Femur (tissue), 1 donor: ENCODE results near the gene PTH2R.
"Not testable (repeated sequence)": the region's sequence is repeated elsewhere in the genome, so short reads cannot be mapped to it uniquely, and the experiment has no call there.

ENCODE experiments used
- DNase-seq: peaks from one replicate; pipeline ENCODE4 v3.0.0-alpha.2; 2017

PTH2R gene, protein sequence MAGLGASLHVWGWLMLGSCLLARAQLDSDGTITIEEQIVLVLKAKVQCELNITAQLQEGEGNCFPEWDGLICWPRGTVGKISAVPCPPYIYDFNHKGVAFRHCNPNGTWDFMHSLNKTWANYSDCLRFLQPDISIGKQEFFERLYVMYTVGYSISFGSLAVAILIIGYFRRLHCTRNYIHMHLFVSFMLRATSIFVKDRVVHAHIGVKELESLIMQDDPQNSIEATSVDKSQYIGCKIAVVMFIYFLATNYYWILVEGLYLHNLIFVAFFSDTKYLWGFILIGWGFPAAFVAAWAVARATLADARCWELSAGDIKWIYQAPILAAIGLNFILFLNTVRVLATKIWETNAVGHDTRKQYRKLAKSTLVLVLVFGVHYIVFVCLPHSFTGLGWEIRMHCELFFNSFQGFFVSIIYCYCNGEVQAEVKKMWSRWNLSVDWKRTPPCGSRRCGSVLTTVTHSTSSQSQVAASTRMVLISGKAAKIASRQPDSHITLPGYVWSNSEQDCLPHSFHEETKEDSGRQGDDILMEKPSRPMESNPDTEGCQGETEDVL

DNA sequence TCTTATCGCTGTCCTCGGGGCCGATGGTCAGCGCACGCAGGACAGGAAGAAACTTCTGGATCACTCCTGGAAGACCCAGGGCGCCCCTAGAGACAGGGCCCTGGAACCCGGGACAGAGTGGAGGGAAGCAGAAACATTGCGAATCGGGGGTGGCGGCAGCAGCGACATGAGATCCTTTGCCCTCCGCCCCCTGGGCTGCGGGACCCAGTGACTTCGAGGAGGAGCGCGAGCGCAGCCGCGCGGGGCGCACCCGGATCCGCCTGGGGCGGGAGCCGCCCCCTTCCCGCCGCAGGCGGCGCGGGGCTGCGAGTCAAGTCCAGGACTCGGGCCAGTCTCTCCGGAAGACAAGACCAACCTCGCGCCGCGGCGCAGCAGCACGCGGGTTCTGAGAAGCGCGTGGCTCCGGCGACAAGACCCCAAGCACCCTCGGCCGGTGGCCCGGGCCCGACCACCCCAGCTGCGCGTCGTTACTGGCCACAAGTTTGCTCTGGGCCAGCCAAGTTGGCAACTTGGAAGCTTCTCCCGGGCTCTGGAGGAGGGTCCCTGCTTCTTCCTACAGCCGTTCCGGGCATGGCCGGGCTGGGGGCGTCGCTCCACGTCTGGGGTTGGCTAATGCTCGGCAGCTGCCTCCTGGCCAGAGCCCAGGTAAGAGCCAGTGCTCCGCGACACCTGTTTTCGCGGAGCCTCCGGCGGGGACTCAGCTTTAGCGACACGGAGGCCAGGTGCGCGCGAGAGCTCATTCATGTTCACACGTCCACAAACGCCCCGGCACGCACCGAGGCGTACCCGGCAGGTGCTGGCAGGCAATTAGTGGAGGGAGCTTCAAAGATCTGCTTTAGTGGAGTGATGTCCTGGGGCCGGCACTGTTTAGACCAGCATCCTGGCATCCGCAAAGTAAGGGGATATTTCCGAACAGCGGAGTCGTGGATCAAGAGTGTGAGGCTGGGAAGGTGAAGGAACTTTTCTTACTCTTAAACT lies at the start of gene PTH2R:
TSS of gene PTH2R (plus strand) at position 319 of the 978 bp plus-strand sequence. CDS start at position 571, 252 bp downstream.
- peak; percentile 32 for DNase-seq

- no peak for DNase-seq
These were observed 49.6 kb upstream of the PTH2R start for GRCh38 chr2:208356846-208357574.

- DNase-seq: no peak
These were observed 47.6 kb upstream of the PTH2R start for GRCh38 chr2:208358758-208359631.

DNA sequence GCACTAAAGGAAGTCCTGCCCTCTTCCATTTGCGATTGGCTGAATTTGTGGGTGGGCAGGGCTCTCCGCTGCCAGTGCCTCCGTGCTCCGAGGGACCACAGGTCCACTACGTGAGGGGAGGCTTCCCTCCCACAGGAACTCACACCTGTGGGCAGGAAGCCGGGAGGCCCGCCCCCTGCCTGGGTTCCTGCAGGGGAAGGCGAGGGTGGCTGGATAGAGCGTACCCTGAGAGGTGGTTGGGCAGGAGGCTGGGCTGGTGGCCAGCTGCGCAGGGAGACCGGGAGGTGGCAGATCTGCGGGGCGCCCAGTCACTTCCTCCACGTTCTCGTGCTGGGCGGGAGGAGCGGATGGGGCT lies 47.0 kb upstream of the PTH2R start:
- DNase-seq: no peak

- DNase-seq: no peak
These were observed 46.1 kb upstream of the PTH2R start for GRCh38 chr2:208360259-208361076.

DNA sequence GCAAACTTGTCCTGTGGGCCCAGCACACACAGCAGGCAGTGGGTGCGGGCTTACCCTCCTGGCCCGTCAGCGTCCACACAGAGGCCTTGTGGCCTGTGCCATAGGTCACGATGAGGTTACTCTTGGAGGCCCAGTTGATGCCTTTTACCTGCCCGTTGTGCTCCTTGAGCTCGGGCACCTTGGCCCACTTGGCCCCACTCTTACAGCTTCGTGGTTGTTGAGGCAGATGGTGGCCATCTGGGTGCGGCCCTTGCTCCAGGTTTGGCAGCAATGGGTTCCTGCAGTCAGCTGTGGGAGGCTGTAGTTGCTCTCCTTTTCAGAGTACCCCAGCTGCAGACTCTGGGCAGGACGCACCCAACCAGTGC lies 45.5 kb upstream of the PTH2R start:
- DNase-seq: no peak

GRCh38 chr2:208363485-208363884 lies 43.1 kb upstream of the PTH2R start:
- no peak for DNase-seq

GRCh38 chr2:208366215-208367127 lies 40.1 kb upstream of the PTH2R start:
- DNase-seq: no peak

DNA sequence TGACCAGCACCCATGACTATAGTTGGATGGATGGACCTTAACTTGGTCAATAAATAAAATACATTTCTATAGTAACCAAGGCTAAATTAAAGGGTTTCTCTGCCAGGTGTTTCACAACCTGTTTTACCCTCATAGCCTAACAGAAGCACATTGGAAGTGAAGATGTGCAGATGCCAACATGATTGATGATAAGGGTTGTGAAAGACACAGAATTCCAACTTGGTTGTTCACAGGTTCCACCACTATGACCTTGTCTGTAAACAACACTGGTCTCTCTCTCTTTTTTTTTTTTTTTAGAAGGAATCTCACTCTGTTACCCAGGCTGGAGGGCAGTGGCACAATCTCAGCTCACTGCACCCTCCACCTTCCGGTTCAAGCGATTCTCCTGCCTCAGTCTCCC lies 37.5 kb upstream of the PTH2R start:
- no peak for DNase-seq

DNA sequence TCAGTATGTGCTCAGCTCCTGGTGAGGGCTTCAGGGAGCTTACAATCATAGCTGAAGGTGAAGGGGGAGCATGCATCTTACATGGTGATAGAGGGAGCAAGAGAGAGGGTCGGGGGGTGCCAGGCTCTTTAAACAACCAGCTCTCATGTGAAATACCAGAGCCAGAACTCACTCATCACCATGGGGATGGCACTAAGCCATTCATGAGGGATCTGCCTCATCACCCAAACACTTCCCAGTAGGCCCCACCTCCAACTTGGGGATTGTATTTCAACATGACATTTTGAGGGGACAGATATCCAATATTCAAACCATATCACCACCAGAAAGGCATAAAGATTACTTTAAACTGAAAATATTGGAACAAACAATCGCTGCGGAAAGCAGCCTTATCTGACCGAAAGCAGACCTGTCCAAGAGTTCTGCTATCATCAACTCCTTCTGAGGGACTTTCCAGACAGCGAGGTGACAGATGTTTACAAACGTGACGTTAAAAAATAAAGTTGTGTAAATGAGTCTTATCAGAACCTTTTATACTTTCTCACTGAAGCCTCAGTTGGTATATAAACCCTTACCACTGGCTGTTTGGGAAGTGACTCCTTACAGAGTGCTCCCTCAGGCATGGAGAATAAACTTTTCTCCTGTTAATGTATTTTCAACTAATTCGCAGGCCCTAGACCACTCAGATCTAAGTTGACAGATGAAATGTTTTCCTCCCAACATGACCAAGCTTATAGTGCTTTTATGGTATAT lies 35.5 kb upstream of the PTH2R start:
- no peak for DNase-seq

GRCh38 chr2:208371634-208371935 lies 35.0 kb upstream of the PTH2R start:
- DNase-seq: no peak

DNA sequence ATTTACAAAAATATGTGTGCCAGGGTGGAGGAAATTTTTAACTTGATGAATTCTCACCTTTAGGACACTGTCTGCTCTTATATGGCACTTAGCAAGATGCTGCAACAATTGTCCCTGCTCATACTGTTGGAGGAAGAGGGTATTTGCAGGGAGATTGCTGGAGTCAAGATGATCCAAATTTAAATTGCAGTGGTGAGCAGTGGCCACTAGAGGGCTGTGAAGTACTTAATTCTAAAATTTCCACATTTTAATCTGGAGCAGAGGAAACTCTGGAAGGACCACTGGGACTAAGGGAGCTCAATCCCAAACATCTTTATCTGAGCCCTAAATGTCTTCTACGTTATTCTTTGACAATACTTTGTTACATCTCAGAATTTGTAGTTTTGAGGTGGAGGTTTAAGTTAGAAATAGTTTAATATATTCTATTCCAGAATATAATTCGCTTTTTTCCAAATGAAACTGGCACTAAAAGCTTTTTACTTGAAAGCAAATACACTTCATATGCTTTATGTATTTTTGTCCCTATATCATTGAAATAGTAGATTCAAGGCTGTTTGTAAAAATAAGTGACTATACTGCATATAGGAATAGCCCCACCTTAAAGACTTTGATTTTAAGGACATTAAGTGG lies 33.0 kb upstream of the PTH2R start:
- no peak for DNase-seq

DNA sequence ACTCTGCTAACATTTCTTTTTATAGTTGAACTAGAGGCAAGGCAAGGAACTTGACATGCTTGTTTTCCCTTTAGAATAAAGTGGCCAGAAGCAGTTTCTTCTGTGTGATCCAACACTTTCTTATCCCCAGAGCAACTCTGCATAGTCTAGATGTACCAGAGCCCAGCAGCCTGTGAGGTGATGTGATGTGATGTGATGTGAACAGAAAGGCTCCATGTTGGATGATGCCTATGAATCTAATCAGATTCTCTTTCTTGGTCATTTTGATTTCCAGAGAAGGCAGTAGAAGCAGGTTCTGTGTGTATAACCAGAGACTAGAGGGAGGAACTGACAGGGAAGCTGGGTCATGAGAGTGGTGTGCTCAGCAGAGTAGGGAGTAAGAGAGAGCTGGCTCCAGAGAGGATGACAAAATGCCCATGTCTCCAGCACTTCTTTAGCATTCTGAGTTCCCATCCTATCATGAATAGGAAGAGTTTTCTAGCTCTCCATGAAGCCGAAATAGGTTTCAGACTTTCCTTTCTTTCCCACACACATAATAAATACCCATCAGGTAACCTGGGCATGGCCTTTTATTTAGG lies 31.0 kb upstream of the PTH2R start:
- DNase-seq: no peak

DNA sequence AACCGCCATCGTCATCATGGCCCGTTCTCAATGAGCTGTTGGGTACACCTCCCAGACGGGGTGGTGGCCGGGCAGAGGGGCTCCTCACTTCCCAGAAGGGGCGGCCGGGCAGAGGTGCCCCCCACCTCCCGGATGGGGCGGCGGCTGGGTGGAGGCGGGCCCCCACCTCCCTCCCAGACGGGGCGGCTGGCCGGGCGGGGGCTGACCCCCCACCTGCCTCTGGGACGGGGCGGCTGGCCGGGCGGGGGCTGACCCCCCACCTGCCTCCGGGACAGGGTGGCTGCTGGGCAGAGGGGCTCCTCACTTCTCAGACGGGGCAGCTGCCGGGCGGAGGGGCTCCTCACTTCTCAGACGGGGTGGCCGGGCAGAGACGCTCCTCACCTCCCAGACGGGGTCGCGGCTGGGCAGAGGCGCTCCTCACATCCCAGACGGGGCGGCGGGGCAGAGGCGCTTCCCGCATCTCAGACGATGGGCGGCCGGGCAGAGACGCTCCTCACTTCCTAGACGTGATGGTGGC lies 29.2 kb upstream of the PTH2R start:
- DNase-seq: not testable (repeated sequence)

GRCh38 chr2:208379192-208379591 lies 27.4 kb upstream of the PTH2R start:
- no peak for DNase-seq

DNA sequence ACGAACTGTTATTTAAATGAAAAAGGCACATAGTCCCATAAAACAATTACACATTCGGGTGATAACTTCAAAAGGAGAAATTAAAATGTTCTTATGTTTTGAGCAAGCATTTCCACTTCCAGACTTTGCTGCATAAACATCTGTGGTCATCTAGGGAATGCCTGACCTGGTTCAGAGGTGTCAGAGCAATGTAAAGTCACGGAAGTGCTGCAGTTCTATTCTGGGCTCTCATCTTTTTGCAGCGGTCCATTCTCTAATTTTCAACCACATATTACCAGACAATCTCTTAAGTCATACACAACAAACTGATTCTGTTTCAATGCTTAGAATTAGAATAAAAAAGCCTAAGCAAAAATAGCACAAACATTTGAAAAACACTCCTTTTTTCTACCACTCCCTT lies 22.0 kb upstream of the PTH2R start:
- DNase-seq: no peak

DNA sequence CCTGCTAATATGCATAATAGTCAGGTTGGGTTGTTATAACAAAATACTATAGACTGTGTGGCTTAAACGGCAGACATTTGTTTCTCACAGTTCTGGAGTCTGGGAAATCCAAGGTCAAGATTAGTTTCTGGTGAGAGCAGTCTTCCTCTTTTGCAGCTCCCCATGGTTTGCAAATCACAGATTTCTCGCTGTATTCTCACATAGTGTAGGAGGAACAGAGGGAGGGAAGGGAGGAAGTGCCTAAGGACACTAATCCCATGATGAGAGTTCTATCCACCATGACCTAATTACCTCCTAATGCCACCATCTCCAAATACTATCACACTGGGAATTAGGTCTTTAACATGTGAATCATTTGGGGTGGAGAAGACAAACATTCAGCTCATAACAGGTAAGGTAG lies 20.1 kb upstream of the PTH2R start:
- no peak for DNase-seq

DNA sequence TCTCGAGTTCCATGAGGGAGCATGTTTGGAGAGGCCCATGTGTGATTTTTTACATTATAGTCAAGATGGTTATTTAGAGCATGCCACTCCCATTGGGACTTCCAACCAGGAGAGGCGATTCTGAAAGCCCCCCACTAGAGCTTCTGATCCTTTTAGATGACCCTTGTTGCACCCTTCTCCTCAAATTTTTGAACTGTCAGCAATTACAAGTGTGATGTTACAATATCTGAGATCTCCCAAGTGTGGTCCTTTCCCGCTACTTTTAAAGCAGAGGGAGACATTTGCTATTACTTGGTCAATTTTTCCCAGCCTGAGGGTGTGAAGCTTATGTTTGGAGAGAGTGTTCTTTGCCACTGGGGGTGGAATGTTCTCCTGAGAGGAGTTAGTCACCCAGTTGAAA lies 16.7 kb upstream of the PTH2R start:
- no peak for DNase-seq
